ENCODE data around the gene ATP11A. TPM values are rescaled to one million over a fixed set of nuclear protein-coding genes. Genes with fewer than 3 reads are reported as not detected.

Gene ATP11A
- total RNA-seq, 1 experiment from 2014 or later = 65.3 TPM

- H3K4me2 ChIP-seq (ENCODE audit: insufficient read depth, insufficient read length, low read length) = no peak overlapping the region
- H3K4me1 ChIP-seq (ENCODE audit: insufficient read depth, low read length) = no peaks in the 10 kb centered on the region
- H3K27ac ChIP-seq (ENCODE audit: insufficient read length, low read depth, low read length) = no peak overlapping the region
- H3K23ac ChIP-seq (ENCODE audit: insufficient read length, low read depth, low read length) = no peak overlapping the region
- no peak overlapping the region for H2AFZ ChIP-seq (ENCODE audit: low read length)
- no peak for TF ChIP-seq CTCF (conservative IDR thresholded peaks at IDR 0.05)
- H3K79me2 ChIP-seq (ENCODE audit: insufficient read depth, low read length) = no peaks in the 10 kb centered on the region
- Mint-ChIP-seq H3K27ac (no peak overlapping the region), H3K4me3 (no peak overlapping the region), H3K27me3 (ENCODE audit: low read depth) (no peaks in the 10 kb centered on the region; the same call in 1 of the 2 replicates), H3K36me3 (ENCODE audit: insufficient read depth in 1 of 3, low read depth in 3 of 3) (peaks cover 31 to 91% (median 90%) of the 10 kb centered on the region in 3 experiments; a peak in 6 of 7 replicates), H3K9me3 (no peaks in the 10 kb centered on the region), H3K4me1 (no peaks in the 10 kb centered on the region)
- H3K4ac ChIP-seq (ENCODE audit: low read depth, low read length) = no peak overlapping the region
- H3K9me3 ChIP-seq (ENCODE audit: control insufficient read depth, low read depth, low read length) = no peaks in the 10 kb centered on the region
- no peak overlapping the region for H4K8ac ChIP-seq (replicated peaks; ENCODE audit: insufficient read length, low read depth, low read length)
- H4K5ac ChIP-seq (ENCODE audit: insufficient read length, low read depth, low read length) = no peak overlapping the region
- H2BK12ac ChIP-seq (ENCODE audit: insufficient read length, low read depth, low read length) = no peak overlapping the region
- no peaks in the 10 kb centered on the region for H3K79me1 ChIP-seq (ENCODE audit: insufficient read depth, low read depth, low read length, poor library complexity, severe bottlenecking)
- H3K18ac ChIP-seq (ENCODE audit: insufficient read length, low read depth, low read length) = no peak overlapping the region
- WGBS (ENCODE audit: extremely low coverage, insufficient read length, low lambda C conversion rate) = no CpG with 5 or more reads among the region's 21 CpGs
- no peak overlapping the region for H3T11ph ChIP-seq (ENCODE audit: low read length)
- no peaks in the 10 kb centered on the region for H3K27me3 ChIP-seq (ENCODE audit: insufficient read depth, low read length)
- H2BK15ac ChIP-seq (ENCODE audit: low read depth, low read length) = no peak overlapping the region
- no peaks in the 10 kb centered on the region for H4K20me1 ChIP-seq (ENCODE audit: control insufficient read depth, insufficient read depth, insufficient read length)
- no peak overlapping the region for H3K56ac ChIP-seq (ENCODE audit: insufficient read length, low read depth, low read length)
- no peak overlapping the region for H4K91ac ChIP-seq (ENCODE audit: insufficient read length, low read depth, low read length)
- H3K9ac ChIP-seq (ENCODE audit: extremely low read depth, insufficient read length, low read length) = no peak overlapping the region
- no peak for DNase-seq
- H2BK5ac ChIP-seq (ENCODE audit: insufficient read length, low read length) = no peak overlapping the region
- no peaks in the 10 kb centered on the region for H3K23me2 ChIP-seq (ENCODE audit: insufficient read length, low read depth, low read length, poor library complexity, severe bottlenecking)
- H2BK120ac ChIP-seq (ENCODE audit: low read depth, low read length, poor library complexity, severe bottlenecking) = no peak overlapping the region
- H3K14ac ChIP-seq (ENCODE audit: insufficient read depth, low read length) = no peak overlapping the region
- no peak overlapping the region for H2BK20ac ChIP-seq (ENCODE audit: low read depth, low read length, poor library complexity, severe bottlenecking)
- H2AK5ac ChIP-seq (ENCODE audit: insufficient read length, low read length) = no peak overlapping the region
Observed at GRCh38 chr13:112855859-112856258, 166.0 kb downstream of the ATP11A start.

Data from H9 (cell line).